HEK293 (cell line): ENCODE data around the gene MUS81.
A peak's percentile ranks its signal among the peaks of the same experiment; 100 is the strongest.

ENCODE experiments used
- FEZF1 ChIP-seq: fragments of 450-650 bp; formaldehyde crosslinking; IDR thresholded peaks from 2 replicates; pipeline ENCODE4 v1.5.1; 2016; ENCODE audit warnings: missing biosample characterization, missing genetic modification characterization
- HOXD13 ChIP-seq: sonication (generic); formaldehyde crosslinking; IDR thresholded peaks from 2 replicates; pipeline ENCODE4 v1.8.0; 2022; ENCODE audit warnings: missing genetic modification reagents, borderline replicate concordance
- KLF10 ChIP-seq: fragments of 450-650 bp; IDR thresholded peaks from 2 replicates; pipeline ENCODE4 v1.5.1; 2018; ENCODE audit warnings: missing biosample characterization, mild to moderate bottlenecking, missing genetic modification characterization
- MZF1 ChIP-seq: fragments of 450-650 bp; formaldehyde crosslinking; IDR thresholded peaks from 2 replicates; pipeline ENCODE4 v1.5.1; 2017; ENCODE audit warnings: missing biosample characterization, missing genetic modification characterization, borderline replicate concordance
- OSR2 ChIP-seq: fragments of 450-650 bp; formaldehyde crosslinking; IDR thresholded peaks from 2 replicates; pipeline ENCODE4 v1.5.1; 2016; ENCODE audit warnings: missing biosample characterization, missing genetic modification characterization
- YY2 ChIP-seq: fragments of 450-650 bp; formaldehyde crosslinking; IDR thresholded peaks from 2 replicates; pipeline ENCODE4 v1.5.1; 2016; ENCODE audit warnings: missing biosample characterization, missing genetic modification characterization
- ZBTB21 ChIP-seq: fragments of 450-650 bp; formaldehyde crosslinking; IDR thresholded peaks from 2 replicates; pipeline ENCODE4 v1.5.1; 2017; ENCODE audit warnings: missing biosample characterization, missing genetic modification characterization
- ZBTB7A ChIP-seq: fragments of 450-650 bp; formaldehyde crosslinking; IDR thresholded peaks from 2 replicates; pipeline ENCODE4 v1.5.1; 2016; ENCODE audit warnings: low read depth, missing biosample characterization, missing genetic modification characterization
- ZBTB8A ChIP-seq: fragments of 450-650 bp; formaldehyde crosslinking; IDR thresholded peaks from 2 replicates; pipeline ENCODE4 v1.5.1; 2016; ENCODE audit warnings: missing biosample characterization, missing genetic modification characterization
- ZFHX2 ChIP-seq: fragments of 450-650 bp; formaldehyde crosslinking; conservative IDR thresholded peaks from 2 replicates; pipeline ENCODE4 v1.5.1; 2016; ENCODE audit warnings: missing biosample characterization, missing genetic modification characterization
- ZFP37 ChIP-seq: fragments of 450-650 bp; formaldehyde crosslinking; IDR thresholded peaks from 2 replicates; pipeline ENCODE4 v1.5.1; 2016; ENCODE audit warnings: missing biosample characterization, missing genetic modification characterization
- ZNF140 ChIP-seq: fragments of 450-650 bp; formaldehyde crosslinking; IDR thresholded peaks from 2 replicates; pipeline ENCODE4 v1.5.1; 2016; ENCODE audit warnings: missing biosample characterization, missing genetic modification characterization
- ZNF175 ChIP-seq: fragments of 450-650 bp; formaldehyde crosslinking; IDR thresholded peaks from 2 replicates; pipeline ENCODE4 v1.5.1; 2016; ENCODE audit warnings: missing biosample characterization, missing genetic modification characterization
- ZNF221 ChIP-seq: fragments of 450-650 bp; formaldehyde crosslinking; IDR thresholded peaks from 2 replicates; pipeline ENCODE4 v1.5.1; 2017; ENCODE audit warnings: missing biosample characterization, missing genetic modification characterization, borderline replicate concordance
- ZNF311 ChIP-seq: fragments of 450-650 bp; formaldehyde crosslinking; IDR thresholded peaks from 2 replicates; pipeline ENCODE4 v1.5.1; 2017; ENCODE audit warnings: missing biosample characterization, missing genetic modification characterization, borderline replicate concordance
- ZNF548 ChIP-seq: fragments of 450-650 bp; formaldehyde crosslinking; IDR thresholded peaks from 2 replicates; pipeline ENCODE4 v1.5.1; 2016; ENCODE audit warnings: missing biosample characterization, missing genetic modification characterization
- ZNF555 ChIP-seq: fragments of 450-650 bp; formaldehyde crosslinking; conservative IDR thresholded peaks from 2 replicates; pipeline ENCODE4 v1.5.1; 2017; ENCODE audit warnings: missing biosample characterization, mild to moderate bottlenecking, missing genetic modification characterization, inconsistent platforms
- ZNF585B ChIP-seq: fragments of 450-650 bp; formaldehyde crosslinking; IDR thresholded peaks from 2 replicates; pipeline ENCODE4 v1.5.1; 2016; ENCODE audit warnings: missing biosample characterization, missing genetic modification characterization
- ZNF629 ChIP-seq: fragments of 450-650 bp; formaldehyde crosslinking; IDR thresholded peaks from 2 replicates; pipeline ENCODE4 v1.5.1; 2017; ENCODE audit warnings: missing biosample characterization, missing genetic modification characterization
- ZNF677 ChIP-seq: fragments of 450-650 bp; IDR thresholded peaks from 2 replicates; pipeline ENCODE4 v1.5.0; 2018; ENCODE audit warnings: missing biosample characterization, mild to moderate bottlenecking, missing genetic modification characterization, moderate library complexity
- ZNF777 ChIP-seq: fragments of 450-650 bp; formaldehyde crosslinking; IDR thresholded peaks from 2 replicates; pipeline ENCODE4 v1.5.1; 2017; ENCODE audit warnings: missing biosample characterization, missing genetic modification characterization, borderline replicate concordance
- ZSCAN23 ChIP-seq: fragments of 450-650 bp; formaldehyde crosslinking; IDR thresholded peaks from 2 replicates; pipeline ENCODE4 v1.5.1; 2016; ENCODE audit warnings: missing biosample characterization, missing genetic modification characterization
- ZXDB ChIP-seq: fragments of 450-650 bp; formaldehyde crosslinking; IDR thresholded peaks from 2 replicates; pipeline ENCODE4 v1.5.1; 2016; ENCODE audit warnings: missing biosample characterization, missing genetic modification characterization
- TF ChIP-seq, protein P1 (sequence below): fragments of 450-650 bp; formaldehyde crosslinking; IDR thresholded peaks from 2 replicates; pipeline ENCODE4 v1.5.1; 2016; ENCODE audit warnings: missing biosample characterization, missing genetic modification characterization
- TF ChIP-seq, protein P2 (sequence below): fragments of 450-650 bp; formaldehyde crosslinking; IDR thresholded peaks from 2 replicates; pipeline ENCODE4 v1.5.1; 2017; ENCODE audit warnings: missing biosample characterization, missing genetic modification characterization
- TF ChIP-seq, protein P3 (sequence below): fragments of 450-650 bp; formaldehyde crosslinking; IDR thresholded peaks from 2 replicates; pipeline ENCODE4 v1.5.1; 2017; ENCODE audit warnings: missing biosample characterization, missing genetic modification characterization
- TF ChIP-seq, protein P4 (sequence below): fragments of 450-650 bp; IDR thresholded peaks from 2 replicates; pipeline ENCODE4 v1.5.1; 2018; ENCODE audit warnings: missing biosample characterization, mild to moderate bottlenecking, missing genetic modification characterization
- TF ChIP-seq, protein P5 (sequence below): fragments of 450-650 bp; formaldehyde crosslinking; IDR thresholded peaks from 2 replicates; pipeline ENCODE4 v1.5.1; 2016; ENCODE audit warnings: missing biosample characterization, missing genetic modification characterization, borderline replicate concordance
- TF ChIP-seq, protein P6 (sequence below): fragments of 450-650 bp; formaldehyde crosslinking; IDR thresholded peaks from 2 replicates; pipeline ENCODE4 v1.5.1; 2016; ENCODE audit warnings: missing biosample characterization, missing genetic modification characterization

Gene MUS81

DNA sequence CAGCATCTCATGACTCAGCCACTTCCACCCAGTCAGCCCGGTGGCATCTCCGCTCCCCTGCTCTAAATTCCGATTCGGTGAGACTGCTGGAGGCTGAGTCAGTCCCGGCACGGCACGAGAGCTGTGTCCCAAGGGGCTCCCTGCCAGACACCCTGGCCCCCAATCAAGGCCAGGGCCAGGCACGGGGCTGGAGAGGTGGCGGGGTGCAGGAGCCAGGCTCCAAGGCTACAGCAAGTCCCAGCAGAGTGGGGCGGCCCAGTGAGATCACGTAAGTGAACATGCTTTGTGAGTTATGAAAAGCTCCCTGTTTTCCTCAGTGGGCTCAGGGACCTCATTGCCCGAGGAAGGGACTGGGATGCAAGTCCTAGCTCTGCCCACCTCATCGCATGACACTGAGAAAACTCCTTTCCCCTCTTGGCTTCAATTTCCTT lies 55.6 kb downstream of the MUS81 start (continued):
- TF ChIP-seq, protein P1, sequence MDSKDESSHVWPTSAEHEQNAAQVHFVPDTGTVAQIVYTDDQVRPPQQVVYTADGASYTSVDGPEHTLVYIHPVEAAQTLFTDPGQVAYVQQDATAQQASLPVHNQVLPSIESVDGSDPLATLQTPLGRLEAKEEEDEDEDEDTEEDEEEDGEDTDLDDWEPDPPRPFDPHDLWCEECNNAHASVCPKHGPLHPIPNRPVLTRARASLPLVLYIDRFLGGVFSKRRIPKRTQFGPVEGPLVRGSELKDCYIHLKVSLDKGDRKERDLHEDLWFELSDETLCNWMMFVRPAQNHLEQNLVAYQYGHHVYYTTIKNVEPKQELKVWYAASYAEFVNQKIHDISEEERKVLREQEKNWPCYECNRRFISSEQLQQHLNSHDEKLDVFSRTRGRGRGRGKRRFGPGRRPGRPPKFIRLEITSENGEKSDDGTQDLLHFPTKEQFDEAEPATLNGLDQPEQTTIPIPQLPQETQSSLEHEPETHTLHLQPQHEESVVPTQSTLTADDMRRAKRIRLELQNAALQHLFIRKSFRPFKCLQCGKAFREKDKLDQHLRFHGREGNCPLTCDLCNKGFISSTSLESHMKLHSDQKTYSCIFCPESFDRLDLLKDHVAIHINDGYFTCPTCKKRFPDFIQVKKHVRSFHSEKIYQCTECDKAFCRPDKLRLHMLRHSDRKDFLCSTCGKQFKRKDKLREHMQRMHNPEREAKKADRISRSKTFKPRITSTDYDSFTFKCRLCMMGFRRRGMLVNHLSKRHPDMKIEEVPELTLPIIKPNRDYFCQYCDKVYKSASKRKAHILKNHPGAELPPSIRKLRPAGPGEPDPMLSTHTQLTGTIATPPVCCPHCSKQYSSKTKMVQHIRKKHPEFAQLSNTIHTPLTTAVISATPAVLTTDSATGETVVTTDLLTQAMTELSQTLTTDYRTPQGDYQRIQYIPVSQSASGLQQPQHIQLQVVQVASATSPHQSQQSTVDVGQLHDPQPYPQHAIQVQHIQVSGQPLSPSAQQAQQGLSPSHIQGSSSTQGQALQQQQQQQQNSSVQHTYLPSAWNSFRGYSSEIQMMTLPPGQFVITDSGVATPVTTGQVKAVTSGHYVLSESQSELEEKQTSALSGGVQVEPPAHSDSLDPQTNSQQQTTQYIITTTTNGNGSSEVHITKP (tag by site-specific recombination): peak; percentile 79
- TF ChIP-seq, protein P2, sequence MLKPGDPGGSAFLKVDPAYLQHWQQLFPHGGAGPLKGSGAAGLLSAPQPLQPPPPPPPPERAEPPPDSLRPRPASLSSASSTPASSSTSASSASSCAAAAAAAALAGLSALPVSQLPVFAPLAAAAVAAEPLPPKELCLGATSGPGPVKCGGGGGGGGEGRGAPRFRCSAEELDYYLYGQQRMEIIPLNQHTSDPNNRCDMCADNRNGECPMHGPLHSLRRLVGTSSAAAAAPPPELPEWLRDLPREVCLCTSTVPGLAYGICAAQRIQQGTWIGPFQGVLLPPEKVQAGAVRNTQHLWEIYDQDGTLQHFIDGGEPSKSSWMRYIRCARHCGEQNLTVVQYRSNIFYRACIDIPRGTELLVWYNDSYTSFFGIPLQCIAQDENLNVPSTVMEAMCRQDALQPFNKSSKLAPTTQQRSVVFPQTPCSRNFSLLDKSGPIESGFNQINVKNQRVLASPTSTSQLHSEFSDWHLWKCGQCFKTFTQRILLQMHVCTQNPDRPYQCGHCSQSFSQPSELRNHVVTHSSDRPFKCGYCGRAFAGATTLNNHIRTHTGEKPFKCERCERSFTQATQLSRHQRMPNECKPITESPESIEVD (tag by site-specific recombination): no peak
- TF ChIP-seq ZNF175 (tag by site-specific recombination) (no peak), ZNF555 (tag by site-specific recombination) (no peak), HOXD13 (CRISPR knock-in tag) (no peak), ZFP37 (tag by site-specific recombination) (0 out of 2 replicates have a peak, but pooled peaks have one; percentile 45), ZBTB21 (tag by site-specific recombination) (0 out of 2 replicates have a peak, but pooled peaks have one; percentile 56), ZBTB7A (no peak), ZSCAN23 (tag by site-specific recombination) (no peak), MZF1 (no peak), ZXDB (tag by site-specific recombination) (peak; percentile 48; the same call in 1 of the 2 replicates), ZNF629 (tag by site-specific recombination) (peak; percentile 87), YY2 (tag by site-specific recombination) (no peak), ZNF677 (tag by site-specific recombination) (no peak), ZNF585B (no peak), ZNF548 (tag by site-specific recombination) (no peak), KLF10 (tag by site-specific recombination) (peak; percentile 47; the same call in 1 of the 2 replicates), ZNF221 (tag by site-specific recombination) (no peak), ZNF140 (tag by site-specific recombination) (no peak), OSR2 (0 out of 2 replicates have a peak, but pooled peaks have one; percentile 25), ZBTB8A (tag by site-specific recombination) (peak; percentile 32; the same call in 1 of the 2 replicates), ZNF311 (no peak), ZFHX2 (tag by site-specific recombination) (no peak), FEZF1 (tag by site-specific recombination) (no peak), ZNF777 (tag by site-specific recombination) (no peak)
- TF ChIP-seq, protein P3, sequence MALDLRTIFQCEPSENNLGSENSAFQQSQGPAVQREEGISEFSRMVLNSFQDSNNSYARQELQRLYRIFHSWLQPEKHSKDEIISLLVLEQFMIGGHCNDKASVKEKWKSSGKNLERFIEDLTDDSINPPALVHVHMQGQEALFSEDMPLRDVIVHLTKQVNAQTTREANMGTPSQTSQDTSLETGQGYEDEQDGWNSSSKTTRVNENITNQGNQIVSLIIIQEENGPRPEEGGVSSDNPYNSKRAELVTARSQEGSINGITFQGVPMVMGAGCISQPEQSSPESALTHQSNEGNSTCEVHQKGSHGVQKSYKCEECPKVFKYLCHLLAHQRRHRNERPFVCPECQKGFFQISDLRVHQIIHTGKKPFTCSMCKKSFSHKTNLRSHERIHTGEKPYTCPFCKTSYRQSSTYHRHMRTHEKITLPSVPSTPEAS: no peak
- TF ChIP-seq, protein P4, sequence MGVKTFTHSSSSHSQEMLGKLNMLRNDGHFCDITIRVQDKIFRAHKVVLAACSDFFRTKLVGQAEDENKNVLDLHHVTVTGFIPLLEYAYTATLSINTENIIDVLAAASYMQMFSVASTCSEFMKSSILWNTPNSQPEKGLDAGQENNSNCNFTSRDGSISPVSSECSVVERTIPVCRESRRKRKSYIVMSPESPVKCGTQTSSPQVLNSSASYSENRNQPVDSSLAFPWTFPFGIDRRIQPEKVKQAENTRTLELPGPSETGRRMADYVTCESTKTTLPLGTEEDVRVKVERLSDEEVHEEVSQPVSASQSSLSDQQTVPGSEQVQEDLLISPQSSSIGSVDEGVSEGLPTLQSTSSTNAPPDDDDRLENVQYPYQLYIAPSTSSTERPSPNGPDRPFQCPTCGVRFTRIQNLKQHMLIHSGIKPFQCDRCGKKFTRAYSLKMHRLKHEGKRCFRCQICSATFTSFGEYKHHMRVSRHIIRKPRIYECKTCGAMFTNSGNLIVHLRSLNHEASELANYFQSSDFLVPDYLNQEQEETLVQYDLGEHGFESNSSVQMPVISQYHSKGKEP: no peak
- TF ChIP-seq, protein P5, sequence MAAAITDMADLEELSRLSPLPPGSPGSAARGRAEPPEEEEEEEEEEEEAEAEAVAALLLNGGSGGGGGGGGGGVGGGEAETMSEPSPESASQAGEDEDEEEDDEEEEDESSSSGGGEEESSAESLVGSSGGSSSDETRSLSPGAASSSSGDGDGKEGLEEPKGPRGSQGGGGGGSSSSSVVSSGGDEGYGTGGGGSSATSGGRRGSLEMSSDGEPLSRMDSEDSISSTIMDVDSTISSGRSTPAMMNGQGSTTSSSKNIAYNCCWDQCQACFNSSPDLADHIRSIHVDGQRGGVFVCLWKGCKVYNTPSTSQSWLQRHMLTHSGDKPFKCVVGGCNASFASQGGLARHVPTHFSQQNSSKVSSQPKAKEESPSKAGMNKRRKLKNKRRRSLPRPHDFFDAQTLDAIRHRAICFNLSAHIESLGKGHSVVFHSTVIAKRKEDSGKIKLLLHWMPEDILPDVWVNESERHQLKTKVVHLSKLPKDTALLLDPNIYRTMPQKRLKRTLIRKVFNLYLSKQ (tag by site-specific recombination): no peak
- TF ChIP-seq, protein P6, sequence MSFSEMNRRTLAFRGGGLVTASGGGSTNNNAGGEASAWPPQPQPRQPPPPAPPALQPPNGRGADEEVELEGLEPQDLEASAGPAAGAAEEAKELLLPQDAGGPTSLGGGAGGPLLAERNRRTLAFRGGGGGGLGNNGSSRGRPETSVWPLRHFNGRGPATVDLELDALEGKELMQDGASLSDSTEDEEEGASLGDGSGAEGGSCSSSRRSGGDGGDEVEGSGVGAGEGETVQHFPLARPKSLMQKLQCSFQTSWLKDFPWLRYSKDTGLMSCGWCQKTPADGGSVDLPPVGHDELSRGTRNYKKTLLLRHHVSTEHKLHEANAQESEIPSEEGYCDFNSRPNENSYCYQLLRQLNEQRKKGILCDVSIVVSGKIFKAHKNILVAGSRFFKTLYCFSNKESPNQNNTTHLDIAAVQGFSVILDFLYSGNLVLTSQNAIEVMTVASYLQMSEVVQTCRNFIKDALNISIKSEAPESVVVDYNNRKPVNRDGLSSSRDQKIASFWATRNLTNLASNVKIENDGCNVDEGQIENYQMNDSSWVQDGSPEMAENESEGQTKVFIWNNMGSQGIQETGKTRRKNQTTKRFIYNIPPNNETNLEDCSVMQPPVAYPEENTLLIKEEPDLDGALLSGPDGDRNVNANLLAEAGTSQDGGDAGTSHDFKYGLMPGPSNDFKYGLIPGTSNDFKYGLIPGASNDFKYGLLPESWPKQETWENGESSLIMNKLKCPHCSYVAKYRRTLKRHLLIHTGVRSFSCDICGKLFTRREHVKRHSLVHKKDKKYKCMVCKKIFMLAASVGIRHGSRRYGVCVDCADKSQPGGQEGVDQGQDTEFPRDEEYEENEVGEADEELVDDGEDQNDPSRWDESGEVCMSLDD: no peak
